IPS-11a (cell line): Measurements from ENCODE around the gene PTPRA.

ENCODE experiments used
- H3K4me3 ChIP-seq: one replicate; pipeline ENCODE4 v1.5.1; 2013; ENCODE audit warnings: low read depth, low read length, control low read depth

The PTPRA gene

DNA sequence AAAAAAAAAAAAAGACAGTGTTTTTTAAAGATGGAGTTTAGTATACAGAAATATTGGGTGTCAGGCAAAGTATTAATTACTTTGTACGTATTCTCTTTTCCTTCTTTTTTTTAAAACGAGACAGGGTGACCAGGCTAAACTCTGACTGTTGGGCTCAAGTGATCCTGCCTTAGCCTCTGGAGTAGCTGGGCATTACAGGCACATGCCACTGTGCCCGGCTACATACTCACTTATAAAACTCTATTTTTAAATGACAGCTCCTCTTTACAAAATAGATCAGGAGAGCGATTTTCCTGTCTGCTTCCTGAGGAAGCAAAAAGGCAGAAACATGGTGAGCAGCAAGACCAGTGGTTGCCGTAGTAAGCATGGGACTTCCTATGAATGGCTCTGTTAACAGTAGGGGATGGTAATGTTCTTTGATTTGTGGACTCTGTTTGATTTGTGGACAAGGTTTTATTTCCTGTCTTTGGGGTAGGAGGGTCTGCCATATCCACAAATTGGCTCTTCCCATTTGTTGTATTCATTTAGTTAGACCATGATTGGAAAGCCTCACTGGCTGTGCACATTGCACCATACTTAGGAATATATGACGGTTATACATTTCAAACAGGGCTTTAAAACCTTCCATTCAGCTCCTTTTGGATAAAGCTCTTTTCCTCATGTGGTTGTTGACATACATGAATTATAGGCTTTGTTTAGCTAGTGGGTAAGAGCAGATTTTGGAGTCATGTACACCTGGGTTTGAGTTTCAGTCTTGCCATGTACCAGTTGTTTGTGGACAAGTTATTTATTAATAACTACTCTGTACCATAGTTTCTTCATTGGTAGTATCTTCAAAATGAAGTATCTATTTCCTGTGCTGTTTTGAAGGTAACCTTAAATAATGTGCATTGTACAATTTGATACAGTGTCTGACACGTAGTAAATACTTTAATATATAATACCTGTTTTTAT, 45.1 kb downstream of the PTPRA start:
- no peak overlapping the region for H3K4me3 ChIP-seq

DNA sequence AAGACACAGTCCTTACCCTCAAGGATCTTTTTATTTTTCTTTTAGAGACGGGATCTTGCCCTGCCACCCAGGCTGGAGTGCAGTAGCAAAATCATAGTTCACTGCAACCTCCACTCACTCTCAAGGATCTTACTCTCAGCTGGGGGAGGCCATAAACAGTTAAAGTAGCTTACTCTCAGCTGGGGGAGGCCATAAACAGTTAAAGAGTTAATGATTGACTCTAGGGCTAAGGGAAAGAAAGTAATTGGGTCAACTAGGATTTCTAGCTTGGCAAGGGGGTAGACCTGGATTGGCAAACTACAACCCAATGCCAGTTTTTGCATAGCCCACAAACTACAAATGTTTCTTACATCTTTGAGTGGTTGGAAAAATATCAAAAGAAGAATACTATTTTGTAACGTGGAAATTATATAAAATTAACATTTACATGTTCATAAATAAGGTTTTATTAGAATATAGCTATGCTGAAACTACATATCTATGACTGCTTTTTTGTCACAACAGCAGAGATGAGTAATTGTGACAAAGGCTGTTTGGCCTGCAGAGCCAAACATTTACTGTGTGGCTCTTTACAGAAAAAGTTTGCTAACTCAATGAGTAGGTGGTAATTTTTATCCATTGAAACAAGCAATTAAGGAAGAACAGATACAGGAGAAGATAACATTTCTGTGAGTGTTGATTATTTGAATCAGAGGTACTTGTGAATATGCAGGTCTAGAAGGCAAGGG, 46.4 kb downstream of the PTPRA start:
- no peak overlapping the region for H3K4me3 ChIP-seq

DNA sequence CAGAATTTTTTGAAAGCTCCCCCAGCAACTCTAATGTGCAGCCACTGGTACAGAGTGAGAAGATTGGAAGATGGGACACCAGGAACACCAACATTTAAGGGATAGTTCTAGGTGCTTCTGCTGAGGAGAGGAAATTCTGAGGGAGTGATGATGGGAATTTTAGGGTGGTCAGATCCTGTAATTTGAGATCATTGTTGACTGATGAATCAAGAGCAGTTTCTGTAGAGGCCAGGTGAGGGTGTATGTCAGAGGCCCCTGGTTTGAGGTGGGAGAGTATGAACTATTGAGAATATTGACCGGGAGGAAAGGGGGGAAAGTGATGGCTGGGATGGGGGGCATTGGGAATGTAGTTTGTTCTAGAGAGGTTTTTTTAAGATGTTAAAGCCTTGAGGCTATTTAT, 47.2 kb downstream of the PTPRA start:
- H3K4me3 ChIP-seq: no peak overlapping the region

DNA sequence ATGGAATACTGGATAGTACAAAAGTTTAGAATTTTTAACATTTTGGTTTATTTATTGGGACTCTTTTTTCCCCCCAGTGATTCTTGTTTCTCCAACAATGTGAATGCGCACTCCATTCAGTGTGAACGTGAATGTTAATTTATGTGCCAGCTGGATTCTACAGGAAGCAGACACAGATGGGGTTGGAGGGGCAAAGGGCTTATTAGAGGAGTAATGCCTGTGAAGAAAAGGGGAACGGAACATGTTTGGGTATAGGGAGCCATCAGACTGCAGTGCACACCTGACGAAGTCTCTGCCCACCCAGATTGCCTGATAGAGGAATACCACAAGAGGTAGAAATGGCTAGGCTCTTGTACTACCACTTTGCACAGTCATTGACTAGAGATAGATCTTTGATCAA, 48.2 kb downstream of the PTPRA start:
- no peak overlapping the region for H3K4me3 ChIP-seq

DNA sequence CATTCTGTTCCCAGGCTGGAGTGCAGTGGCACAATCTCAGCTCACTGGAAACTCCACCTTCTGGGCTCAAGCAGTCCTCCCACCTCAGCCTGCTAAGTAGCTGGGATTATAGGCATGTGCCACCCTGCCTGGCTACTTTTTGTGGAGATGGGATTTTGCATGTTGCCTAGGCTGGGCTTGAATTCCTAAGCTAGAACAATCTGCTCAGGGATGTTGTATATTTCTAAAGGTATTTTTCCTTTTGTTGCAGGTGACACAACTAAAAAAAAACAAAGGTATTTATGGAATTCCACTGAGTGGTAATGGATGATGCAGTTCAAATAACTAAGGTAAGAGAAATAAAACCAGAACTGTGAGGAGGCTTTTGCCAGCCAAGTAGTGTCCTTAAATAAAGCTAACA, 49.7 kb downstream of the PTPRA start:
- no peak overlapping the region for H3K4me3 ChIP-seq

DNA sequence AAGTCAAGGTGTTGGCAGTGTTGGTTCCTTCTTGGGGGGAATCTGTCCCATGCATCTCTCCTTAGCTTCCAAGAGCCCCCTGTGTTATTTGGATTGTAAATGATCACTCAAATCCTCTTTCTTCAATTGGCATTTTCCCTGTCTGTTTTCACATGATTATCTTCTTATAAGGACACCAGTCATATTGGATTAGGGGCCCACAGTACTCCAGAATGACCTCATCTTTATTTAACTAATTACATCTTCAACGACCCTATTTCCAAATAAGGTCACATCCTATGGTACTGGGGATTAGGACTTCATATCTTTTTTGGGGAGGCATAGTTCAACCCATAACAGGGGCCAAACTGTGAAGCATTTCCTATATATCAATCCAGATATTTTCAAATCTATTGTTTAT, 57.3 kb downstream of the PTPRA start:
- no peak overlapping the region for H3K4me3 ChIP-seq

DNA sequence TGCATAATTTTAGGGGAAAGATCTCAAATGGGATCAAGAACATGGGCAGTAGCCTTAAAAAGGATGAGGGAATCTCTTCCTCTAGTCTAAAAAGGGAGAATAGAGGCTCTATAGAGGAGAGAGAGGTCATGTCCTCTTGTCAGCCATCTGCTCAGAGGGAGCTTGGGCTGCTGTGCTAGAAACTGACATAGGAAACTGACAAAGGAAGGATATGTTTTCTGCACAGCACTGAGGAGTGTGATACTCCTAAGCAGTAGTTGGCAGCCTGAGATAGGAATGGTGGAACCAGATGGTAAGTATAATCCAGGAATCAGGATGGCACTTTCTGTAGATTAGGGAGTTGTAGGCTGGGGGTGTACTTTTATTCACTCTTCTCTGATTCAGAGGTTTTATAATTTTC, 59.2 kb downstream of the PTPRA start:
- no peak overlapping the region for H3K4me3 ChIP-seq

DNA sequence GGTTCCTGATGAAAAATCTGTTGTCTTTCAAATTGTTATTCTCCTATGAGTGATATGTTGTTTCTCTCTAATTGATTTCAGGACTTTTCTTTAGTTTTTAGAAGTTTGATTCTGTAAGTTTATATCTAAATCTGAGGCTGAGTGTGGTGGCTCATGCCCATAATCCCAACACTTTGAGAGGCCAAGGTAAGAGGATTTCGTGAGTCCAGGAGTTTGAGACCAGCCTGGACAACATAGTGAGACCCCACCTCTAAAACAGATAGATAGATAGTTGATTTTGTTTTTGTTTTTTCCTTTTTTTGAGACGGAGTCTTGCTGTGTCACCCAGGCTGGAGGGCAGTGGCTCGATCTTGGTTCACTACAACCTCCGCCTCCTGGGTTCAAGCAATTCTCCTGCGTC, 64.6 kb downstream of the PTPRA start:
- H3K4me3 ChIP-seq: no peak overlapping the region

DNA sequence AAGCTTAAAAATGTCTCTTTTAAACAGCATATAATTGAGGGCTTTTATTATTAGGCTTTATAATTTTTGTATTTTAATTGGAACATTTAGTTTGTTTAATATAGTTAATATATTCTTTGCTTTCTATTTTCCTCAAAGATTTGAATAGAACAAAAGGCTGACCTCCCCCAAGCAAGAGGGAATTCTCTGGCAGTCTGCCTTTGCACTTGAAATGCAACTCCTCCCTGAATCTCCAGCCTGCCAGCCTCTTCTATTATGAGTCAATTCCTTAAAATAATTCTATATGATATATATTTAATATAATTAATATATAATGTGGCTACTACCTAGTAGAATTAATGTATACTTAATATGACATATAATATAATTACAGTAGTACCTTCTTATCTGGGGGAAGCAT, 69.2 kb downstream of the PTPRA start:
- H3K4me3 ChIP-seq: no peak overlapping the region

DNA sequence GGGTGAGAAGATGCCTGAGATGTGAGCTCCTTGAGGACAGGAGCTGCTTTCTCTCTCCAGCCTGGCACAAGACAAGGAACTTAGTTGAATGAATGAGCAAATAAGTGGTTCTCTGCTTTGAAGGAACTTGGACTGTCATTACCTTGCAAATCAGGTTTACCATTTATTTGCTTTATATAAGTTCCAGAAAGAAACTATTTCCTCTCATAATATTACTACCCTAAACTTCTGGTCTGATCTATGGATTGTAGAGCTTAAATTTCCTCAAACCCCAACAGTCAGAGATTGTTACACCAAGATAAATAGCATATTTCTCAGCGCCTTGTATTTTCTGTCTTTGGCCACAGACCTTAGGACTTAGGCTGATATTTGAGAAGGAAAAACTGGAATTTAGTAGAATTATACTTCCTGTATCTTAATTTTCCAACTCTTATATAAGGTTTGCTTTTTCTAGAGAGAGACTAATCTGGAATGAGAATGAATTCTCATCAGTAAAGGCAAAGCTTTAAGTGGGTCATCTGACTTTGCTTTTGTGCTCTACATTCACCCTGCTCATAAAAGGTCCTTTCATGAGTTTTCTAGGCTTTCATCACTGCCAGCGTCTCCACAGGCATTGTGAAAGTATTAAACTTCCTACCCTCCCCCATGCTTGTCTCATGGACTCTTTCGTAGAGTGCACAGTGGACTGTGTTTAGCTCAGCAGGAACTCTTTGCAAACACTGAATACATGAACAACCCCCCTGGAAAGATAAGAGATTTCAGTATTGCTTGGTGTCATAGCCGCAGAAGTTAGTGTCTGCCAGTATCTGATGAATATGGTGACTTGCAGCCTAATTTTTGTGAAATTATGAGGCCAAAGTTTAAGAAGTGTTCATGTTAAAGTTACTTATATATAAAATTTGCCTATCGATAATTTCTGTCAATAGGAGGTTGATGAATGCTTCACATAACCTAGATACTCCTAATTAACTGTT, 74.0 kb downstream of the PTPRA start:
- no peak overlapping the region for H3K4me3 ChIP-seq

DNA sequence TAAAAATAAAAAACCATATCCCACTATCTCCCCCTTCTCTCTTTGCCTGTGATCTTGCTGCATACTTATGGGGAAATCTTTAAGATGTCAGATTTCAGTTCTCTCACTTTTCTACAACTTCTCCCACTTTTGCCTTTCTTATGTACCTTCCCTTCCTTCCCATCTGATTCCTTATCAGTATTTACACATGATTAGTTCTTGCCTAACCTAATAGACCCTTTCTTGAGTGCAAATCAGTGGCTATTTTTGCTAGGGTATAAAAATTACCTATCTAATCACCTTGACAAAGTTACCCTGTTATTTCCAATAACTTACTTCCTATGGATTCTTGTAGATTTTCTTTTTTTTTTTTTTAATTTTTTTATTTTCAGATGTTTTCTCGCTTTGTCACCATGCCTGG, 75.7 kb downstream of the PTPRA start:
- no peak overlapping the region for H3K4me3 ChIP-seq

DNA sequence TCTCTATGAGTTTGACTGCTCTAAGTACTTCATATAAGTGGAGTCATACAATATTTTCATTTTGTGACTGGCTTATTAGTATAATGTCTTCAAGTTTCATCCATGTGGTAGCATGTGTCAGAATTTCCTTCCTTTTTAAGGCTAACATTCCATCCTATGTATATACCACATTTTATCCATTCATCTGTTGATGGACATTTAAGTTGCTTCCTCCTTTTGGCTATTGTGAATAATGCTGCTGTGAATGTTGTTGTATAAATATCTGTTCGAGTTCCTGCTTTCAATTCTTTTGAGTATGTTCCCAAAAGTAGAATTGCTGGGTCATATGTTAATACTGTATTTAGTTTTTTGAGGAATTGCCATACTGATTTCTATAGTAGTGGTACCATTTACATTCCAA, 79.5 kb downstream of the PTPRA start:
- H3K4me3 ChIP-seq: no peak overlapping the region

DNA sequence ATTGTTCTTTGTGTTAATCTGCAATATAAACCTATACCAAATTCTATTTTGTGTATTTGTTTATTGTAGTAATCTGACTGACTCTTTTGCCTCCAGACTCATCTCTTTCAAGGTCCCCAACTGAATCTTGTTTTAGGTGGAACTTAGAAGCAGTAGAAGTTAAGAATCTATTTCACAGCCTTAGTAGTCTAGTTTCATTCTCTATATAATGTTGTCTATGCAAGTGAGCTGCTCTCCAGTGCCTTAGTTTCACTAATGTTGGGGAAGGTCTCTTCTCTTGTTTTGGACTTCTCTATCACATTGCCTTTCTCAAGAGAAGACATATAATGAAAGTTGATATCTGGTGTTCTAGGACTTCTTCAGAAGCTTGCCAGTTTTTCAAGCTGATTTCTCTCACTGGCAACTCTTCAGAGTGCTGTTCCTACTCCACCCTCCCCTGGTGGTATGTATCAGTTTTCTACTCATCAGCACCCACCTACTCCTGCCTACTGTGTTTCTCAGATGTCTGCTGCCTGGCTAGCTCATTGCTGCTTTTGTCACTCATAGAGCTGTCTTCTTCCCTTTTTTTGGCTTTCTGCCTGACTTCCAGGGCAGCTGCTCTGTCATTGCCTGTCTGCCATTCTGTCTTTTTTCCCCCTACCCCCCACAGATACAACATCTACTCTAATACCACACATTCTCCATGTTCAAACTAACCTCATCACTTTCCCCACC, 82.1 kb downstream of the PTPRA start:
- no peak overlapping the region for H3K4me3 ChIP-seq

DNA sequence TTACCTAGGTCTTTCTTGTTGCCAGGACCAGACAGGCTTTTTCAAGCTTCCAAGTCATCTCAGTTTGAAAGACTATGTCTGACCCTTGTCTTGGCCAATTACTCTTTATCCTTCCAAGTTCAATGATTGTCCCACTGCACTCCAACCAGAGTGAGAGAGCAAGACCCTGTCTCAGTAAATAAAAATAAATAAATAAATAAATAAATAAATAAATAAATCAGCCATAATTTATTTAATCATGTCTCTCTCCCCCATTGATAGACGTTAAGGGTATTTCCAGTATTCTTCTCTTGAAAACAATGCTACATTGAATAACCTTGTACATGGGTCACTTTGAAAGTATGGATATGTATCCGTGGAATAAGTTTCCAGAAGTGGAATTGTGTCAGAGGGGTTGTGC, 83.2 kb downstream of the PTPRA start:
- H3K4me3 ChIP-seq: no peak overlapping the region

DNA sequence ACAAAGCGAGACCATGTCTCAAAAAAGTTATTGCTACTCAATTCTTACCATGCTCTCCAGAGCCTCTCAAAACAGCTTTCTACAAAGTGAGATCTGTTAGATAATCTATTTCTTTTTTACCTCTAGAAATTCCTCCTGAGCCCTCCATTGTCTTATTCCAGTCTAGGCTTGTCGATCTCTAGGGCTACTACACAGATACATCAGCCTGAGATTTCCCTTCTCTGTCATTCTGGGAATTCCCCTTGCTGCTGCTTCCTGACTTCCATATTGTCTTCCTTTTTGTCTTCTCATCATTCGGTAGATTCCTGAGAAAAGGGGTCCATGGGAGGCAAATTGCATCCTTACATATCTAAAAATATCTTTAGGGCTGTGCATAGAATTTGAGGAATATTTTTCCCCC, 94.6 kb downstream of the PTPRA start:
- H3K4me3 ChIP-seq: no peak overlapping the region

DNA sequence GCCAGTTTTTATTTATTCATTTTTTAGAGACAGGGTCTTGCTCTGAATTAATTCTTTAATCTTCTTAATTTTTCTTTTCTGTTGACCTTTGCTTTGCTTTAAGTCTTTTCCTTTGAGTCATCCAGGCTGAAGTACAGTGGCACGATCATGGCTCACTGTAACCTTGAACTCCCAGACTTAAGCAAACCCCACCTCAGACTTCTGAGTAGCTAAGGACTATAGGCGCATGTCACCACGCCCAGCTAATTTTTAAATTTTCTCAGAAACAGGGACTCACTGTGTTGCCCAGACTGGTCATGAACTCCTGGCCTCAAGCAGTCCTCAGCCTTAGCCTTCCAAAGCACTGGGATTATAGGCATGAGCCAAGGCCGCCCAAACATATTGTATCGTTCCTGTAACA, 98.8 kb downstream of the PTPRA start:
- no peak overlapping the region for H3K4me3 ChIP-seq

DNA sequence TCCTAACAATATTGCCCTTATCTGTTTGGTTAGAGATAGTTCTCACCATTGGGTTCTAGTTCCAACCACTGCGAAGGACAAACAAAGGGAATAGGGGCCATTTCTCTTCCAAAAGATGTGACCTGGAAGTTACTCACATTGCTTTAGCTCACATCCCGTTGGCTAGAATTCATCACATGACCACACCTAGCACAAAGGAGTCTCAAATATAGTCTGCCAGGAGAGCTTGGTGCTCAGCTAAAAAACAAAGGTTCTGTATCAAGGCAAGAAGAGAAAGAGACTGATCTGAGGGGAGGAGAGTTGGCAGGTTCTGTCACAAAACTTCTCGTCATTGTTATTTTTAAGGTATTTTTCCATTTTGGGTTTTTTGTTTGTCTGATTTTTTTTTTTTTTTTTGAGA, 100.3 kb downstream of the PTPRA start:
- no peak overlapping the region for H3K4me3 ChIP-seq

DNA sequence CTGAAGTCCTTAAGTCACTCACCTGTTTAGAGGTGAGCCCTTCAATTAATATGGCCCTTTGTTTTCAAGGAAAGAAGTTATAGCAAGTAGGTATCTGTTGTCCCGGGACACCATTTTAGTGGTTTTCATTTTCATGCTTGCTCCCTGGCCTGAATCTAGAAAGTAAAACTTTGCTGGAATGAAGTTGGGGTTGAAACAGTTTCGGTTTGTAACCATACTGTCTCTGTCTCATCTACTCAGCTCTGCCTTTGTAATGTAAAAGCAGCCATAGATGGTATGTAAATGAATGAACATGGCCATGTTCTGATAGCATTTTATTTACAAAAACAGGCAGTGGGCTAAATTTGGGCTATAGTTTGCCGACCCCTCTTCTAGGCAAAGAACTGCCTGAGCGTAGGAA, 105.2 kb downstream of the PTPRA start:
- no peak overlapping the region for H3K4me3 ChIP-seq

DNA sequence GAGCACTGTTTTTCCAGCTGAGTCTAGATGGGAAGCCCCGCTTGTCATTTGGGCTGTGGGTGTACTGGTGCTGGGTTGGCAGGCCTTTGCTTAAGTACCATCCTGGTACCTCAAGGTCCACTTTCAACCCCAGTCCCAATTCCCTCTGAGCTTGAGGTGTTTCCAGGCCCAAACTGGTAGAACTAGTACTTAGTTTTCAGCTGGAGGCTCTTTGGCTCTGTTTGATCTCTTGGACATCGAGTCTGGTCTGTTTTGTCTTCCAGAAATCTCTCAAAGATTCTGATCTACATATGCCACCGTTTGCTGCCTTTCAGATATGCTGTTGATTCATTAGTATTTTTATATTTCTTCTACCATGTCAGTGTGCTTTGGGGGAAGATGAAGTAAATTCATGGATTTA, 108.4 kb downstream of the PTPRA start:
- no peak overlapping the region for H3K4me3 ChIP-seq

DNA sequence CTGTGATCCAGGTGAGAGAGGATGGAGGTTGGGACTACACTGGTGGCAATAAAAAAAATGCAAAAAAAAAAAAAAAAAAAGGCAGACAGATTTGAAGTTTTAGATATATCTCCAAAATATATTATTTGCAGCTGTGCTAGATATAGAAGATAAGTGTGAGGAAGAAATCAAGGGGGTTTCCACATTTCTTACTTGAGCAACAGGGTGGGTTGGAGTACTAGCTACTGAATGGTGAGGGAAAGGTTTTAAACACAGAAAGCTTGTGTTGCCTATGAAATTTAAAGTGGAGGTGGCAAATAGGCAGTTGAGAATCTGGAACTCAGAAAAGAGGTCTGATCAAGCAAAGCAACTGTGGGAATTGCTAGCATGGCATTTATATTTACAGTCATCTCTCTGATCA, 110.2 kb downstream of the PTPRA start:
- H3K4me3 ChIP-seq: no peak overlapping the region
